Osteocyte (in vitro differentiated cells): ENCODE data around the gene MYL5. TPM values are rescaled to one million over a fixed set of nuclear protein-coding genes. Genes with fewer than 3 reads are reported as not detected.

Source experiments
- DNase-seq: peaks from one replicate; pipeline ENCODE4 v3.0.0; 2021; ENCODE audit warnings: mixed read lengths; ENCODE audit not compliant: unreplicated experiment; ENCODE audit errors: extremely low spot score
- H3K27ac Mint-ChIP-seq: one replicate; pipeline ENCODE4 v1.8.0; 2021; ENCODE audit warnings: mild to moderate bottlenecking, mixed read lengths; ENCODE audit not compliant: unreplicated experiment
- H3K27me3 Mint-ChIP-seq: one replicate; pipeline ENCODE4 v1.8.0; 2021; ENCODE audit warnings: mixed read lengths; ENCODE audit not compliant: unreplicated experiment
- H3K36me3 Mint-ChIP-seq: one replicate; pipeline ENCODE4 v1.8.0; 2021; ENCODE audit warnings: mixed read lengths; ENCODE audit not compliant: unreplicated experiment
- H3K4me1 Mint-ChIP-seq: one replicate; pipeline ENCODE4 v1.8.0; 2021; ENCODE audit warnings: mixed read lengths; ENCODE audit not compliant: unreplicated experiment
- H3K4me3 Mint-ChIP-seq: one replicate; pipeline ENCODE4 v1.8.0; 2021; ENCODE audit warnings: mild to moderate bottlenecking, moderate library complexity, mixed read lengths; ENCODE audit not compliant: unreplicated experiment
- H3K9me3 Mint-ChIP-seq: one replicate; pipeline ENCODE4 v1.8.0; 2021; ENCODE audit warnings: mixed read lengths; ENCODE audit not compliant: unreplicated experiment
- CTCF ChIP-seq: fragments of 200-600 bp; sonication (generic); IDR thresholded peaks from 2 replicates; pipeline ENCODE4 v1.5.0; 2021; ENCODE audit warnings: antibody characterized with exemption, mild to moderate bottlenecking, moderate library complexity
- total RNA-seq: library from RNA; stranded (reverse); gene quantifications from 2 replicates; pipeline ENCODE4 v1.2.1, GENCODE V29; 2021

Gene MYL5
- total RNA-seq, 1 donor from 2014 or later = 32.2 TPM

GRCh38 chr4:653831-654502, 20.4 kb upstream of the MYL5 start:
- H3K36me3 Mint-ChIP-seq = no peaks in the 10 kb centered on the region
- H3K27me3 Mint-ChIP-seq = no peaks in the 10 kb centered on the region
- no peaks in the 10 kb centered on the region for H3K4me1 Mint-ChIP-seq
- no peak overlapping the region for H3K4me3 Mint-ChIP-seq
- no peaks in the 10 kb centered on the region for H3K9me3 Mint-ChIP-seq
- no peak for TF ChIP-seq CTCF
- DNase-seq = no peak
- no peak overlapping the region for H3K27ac Mint-ChIP-seq

GRCh38 chr4:654503-654845, 19.9 kb upstream of the MYL5 start:
- Mint-ChIP-seq H3K36me3 (no peaks in the 10 kb centered on the region), H3K27me3 (no peaks in the 10 kb centered on the region), H3K4me3 (no peak overlapping the region), H3K27ac (no peak overlapping the region), H3K4me1 (no peaks in the 10 kb centered on the region), H3K9me3 (no peaks in the 10 kb centered on the region)
- TF ChIP-seq CTCF = no peak
- no peak for DNase-seq

- DNase-seq = no peak
- H3K27me3 Mint-ChIP-seq = no peaks in the 10 kb centered on the region
- no peaks in the 10 kb centered on the region for H3K4me1 Mint-ChIP-seq
- H3K9me3 Mint-ChIP-seq = no peaks in the 10 kb centered on the region
- no peak for TF ChIP-seq CTCF
- H3K36me3 Mint-ChIP-seq = no peaks in the 10 kb centered on the region
- no peak overlapping the region for H3K4me3 Mint-ChIP-seq
- H3K27ac Mint-ChIP-seq = no peak overlapping the region
Measured at GRCh38 chr4:654871-655463, 19.4 kb upstream of the MYL5 start.

- Mint-ChIP-seq H3K36me3 (no peaks in the 10 kb centered on the region), H3K4me3 (no peak overlapping the region), H3K27me3 (no peaks in the 10 kb centered on the region), H3K9me3 (no peaks in the 10 kb centered on the region), H3K4me1 (no peaks in the 10 kb centered on the region), H3K27ac (no peak overlapping the region)
- no peak for DNase-seq
- TF ChIP-seq CTCF = no peak
Measured at GRCh38 chr4:655464-656151, 18.7 kb upstream of the MYL5 start.
